ENCODE data around the gene CLDN15. TPM values are rescaled to one million over a fixed set of nuclear protein-coding genes. Genes with fewer than 3 reads are reported as not detected.
"Not testable (repeated sequence)": the region's sequence is repeated elsewhere in the genome, so short reads cannot be mapped to it uniquely, and the experiment has no call there.

Gene CLDN15
- total RNA-seq, 1 donor from 2014 or later: 18.2 TPM

DNA sequence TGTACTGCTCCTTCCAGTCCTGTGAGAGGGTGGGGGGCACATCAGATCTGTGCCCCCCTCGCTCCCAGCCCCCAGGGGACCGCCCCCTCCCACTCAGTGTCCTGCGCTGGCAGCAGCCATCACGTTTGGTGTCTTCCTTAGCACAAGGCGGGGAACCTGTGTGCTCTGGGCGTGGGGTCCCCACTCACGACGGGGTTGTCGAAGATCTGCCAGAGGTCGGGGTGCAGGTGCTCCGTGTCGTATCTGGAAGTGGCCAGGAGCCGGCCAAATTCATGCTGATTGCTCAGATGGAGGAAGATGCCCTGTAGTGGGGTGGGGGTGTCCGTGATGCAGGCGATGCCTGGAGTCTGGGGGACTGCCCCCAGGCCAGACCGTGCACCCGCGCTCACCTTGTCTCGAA is 27.5 kb downstream of the CLDN15 start:
- intact Hi-C loops (cut with micrococcal nuclease): no loop called here
- Mint-ChIP-seq H3K4me3 (ENCODE audit: low read depth) (no peak overlapping the region), H3K27me3 (ENCODE audit: low read depth) (no peaks in the 10 kb centered on the region), H3K9me3 (no peaks in the 10 kb centered on the region), H3K27ac (no peak overlapping the region), H3K36me3 (ENCODE audit: low read depth) (peaks cover 25% of the 10 kb centered on the region), H3K4me1 (ENCODE audit: low read depth) (peaks cover 1% of the 10 kb centered on the region)
- no peak for DNase-seq (ENCODE audit: low spot score)

DNA sequence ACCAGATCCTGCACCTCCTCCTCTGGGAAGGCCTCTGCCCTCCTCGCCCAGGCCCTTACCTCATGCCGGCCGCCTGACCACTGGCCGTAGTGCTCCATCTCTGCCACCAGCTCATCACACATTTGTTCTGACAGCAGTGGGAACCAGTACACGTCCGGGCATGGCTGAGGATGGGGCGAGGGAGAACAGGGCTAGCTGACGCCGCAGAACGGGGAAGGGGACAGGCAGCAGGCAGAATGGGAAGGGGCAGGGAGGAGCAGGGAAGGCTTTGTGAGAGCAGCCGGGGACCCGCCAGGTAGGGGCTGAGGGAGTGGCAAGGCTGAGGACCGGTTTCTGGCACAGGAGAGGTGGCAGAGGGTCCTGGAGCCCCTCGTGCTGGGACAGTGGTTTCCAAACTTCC is 28.8 kb downstream of the CLDN15 start:
- Mint-ChIP-seq H3K27ac (no peak overlapping the region), H3K4me3 (ENCODE audit: low read depth) (no peak overlapping the region), H3K36me3 (ENCODE audit: low read depth) (peaks cover 20% of the 10 kb centered on the region), H3K9me3 (no peaks in the 10 kb centered on the region), H3K27me3 (ENCODE audit: low read depth) (peaks cover 3% of the 10 kb centered on the region), H3K4me1 (ENCODE audit: low read depth) (peaks cover 4% of the 10 kb centered on the region)
- intact Hi-C loops (cut with micrococcal nuclease): no loop called here
- DNase-seq (ENCODE audit: low spot score): no peak

DNA sequence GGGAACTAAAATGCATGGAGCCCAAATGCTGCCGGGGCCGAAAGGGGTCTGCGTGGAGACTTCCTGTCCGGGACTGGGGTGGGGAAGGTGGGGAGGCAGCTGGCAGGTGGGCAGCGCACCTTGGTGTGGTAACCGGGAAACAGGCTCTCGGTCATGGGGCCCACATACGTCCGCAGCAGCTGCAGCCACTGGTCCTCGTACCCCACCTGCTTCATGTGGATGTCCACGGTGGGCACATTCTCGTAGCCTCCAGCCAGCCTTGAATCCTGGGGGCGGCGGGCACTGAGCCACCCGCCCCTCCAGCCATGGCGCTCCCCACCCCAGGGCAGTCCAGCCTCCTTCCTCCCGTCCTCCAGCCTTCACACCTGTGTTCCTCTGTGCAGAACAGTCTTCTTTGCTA is 30.1 kb downstream of the CLDN15 start:
- intact Hi-C loops (cut with micrococcal nuclease): no loop called here
- H3K4me1 Mint-ChIP-seq (ENCODE audit: low read depth): peaks cover 5% of the 10 kb centered on the region
- no peak overlapping the region for H3K4me3 Mint-ChIP-seq (ENCODE audit: low read depth)
- peaks cover 20% of the 10 kb centered on the region for H3K36me3 Mint-ChIP-seq (ENCODE audit: low read depth)
- no peaks in the 10 kb centered on the region for H3K9me3 Mint-ChIP-seq
- no peak for DNase-seq (ENCODE audit: low spot score)
- peaks cover 12% of the 10 kb centered on the region for H3K27me3 Mint-ChIP-seq (ENCODE audit: low read depth)
- no peak overlapping the region for H3K27ac Mint-ChIP-seq

DNA sequence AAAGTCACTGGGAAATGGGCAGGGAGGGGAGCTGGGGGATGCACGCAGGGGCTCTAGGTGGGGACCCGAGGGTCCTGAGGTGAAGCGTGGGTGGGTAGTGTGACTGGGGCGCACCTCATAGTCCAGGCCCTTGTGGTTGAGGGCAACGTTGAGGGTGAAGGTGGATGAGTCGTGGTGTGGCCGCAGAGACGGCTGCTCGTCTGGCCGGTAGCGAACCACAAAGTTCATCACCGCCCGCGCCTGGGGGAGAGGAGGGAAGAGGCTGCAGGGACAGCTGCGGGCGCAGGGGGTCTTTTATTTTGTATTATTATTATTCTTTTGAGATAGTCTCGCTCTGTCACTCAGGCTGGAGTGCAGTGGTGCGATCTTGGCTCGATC is 30.9 kb downstream of the CLDN15 start:
- Mint-ChIP-seq H3K4me1 (ENCODE audit: low read depth) (peaks cover 5% of the 10 kb centered on the region), H3K9me3 (no peaks in the 10 kb centered on the region), H3K27ac (no peak overlapping the region), H3K27me3 (ENCODE audit: low read depth) (peaks cover 14% of the 10 kb centered on the region), H3K36me3 (ENCODE audit: low read depth) (peaks cover 20% of the 10 kb centered on the region), H3K4me3 (ENCODE audit: low read depth) (no peak overlapping the region)
- intact Hi-C loops (cut with micrococcal nuclease): no loop called here
- DNase-seq (ENCODE audit: low spot score): no peak

DNA sequence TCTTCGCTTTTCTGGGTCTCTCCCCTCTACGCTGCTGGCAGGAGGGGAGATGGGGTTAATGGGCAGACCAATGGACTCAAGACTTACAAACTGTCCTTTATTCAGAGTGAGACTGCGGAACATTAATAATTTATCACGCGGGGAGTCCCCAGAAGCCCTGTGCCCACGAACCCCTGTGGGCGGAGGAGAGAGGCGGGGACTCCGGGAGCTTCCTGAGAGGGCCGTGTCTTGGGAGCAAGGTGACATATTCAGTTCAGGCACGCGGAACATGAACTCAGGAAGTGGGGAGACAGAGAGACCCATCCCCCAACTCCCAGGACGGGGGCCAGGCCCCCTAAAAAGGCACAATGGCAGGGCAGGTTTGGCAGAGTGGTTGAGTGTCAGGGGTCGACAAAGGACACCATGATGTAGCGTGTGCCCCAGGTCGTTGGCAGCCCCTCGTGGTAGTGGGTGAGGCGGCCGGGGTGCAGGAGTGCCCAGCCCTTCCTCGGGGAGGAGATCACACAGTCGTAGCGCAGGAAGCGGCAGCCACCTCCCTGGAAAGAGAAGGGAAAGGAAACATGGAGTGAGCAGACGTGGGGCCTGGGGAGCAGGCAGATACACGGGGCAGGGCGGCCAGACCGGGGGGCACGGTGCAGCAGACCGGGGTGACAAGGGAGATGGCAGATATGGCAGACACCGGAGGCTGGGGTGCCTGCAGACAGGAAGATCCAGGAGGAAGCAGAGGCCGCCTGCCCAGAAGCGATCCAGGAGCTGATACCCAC is 31.5 kb downstream of the CLDN15 start:
- Mint-ChIP-seq H3K4me1 (ENCODE audit: low read depth) (peaks cover 5% of the 10 kb centered on the region), H3K27me3 (ENCODE audit: low read depth) (peaks cover 19% of the 10 kb centered on the region), H3K4me3 (ENCODE audit: low read depth) (no peak overlapping the region), H3K36me3 (ENCODE audit: low read depth) (peaks cover 20% of the 10 kb centered on the region), H3K27ac (no peak overlapping the region), H3K9me3 (no peaks in the 10 kb centered on the region)
- no peak for DNase-seq (ENCODE audit: low spot score)
- intact Hi-C loops (cut with micrococcal nuclease): no loop called here

DNA sequence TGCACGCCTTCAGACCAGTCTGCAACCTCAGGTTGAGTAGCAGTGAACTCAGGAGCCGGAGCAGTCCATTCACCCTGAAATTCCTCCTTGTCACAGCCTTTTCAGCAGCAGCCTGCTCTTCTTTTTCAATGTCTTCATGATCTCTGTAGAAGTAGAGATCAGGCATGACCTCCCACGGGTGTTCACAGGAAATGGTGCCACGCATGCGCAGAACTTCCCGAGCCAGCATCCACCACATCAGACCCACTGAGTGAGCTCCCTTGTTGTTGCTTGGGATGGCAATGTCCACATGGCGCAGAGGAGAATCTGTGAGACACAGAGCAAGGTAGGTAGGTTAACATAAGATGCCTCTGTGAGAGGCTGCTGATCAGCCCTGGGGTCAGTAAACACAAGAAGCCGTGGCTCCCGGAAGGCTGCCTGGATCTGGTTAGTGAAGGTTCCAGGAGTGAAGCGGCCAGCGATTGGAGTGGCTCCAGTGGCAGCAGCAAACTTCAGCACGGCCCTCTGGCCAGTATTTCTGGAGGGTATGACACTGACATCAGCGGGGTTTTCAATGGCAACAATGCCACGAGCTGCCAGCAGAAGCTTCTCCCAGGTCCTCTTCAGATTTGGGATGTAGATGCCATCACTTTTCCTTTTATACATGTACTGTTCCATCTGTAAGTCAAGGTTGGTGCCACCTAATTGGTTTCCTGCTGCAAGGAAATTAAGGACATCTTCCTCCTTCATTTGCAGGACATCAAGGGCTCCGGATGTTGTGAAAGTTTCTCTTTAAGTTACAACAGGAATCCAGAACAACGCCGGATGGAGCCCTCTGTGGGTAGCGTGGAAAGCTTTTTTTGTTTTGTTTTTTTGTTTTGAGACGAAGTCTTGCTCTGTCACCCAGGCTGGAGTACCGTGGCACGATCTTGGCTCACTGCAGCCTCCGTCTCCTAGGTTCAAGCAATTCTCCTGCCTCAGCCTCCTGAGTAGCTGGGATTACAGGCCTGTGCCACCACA is 33.6 kb downstream of the CLDN15 start:
- intact Hi-C loops (cut with micrococcal nuclease); H3K9me3 Mint-ChIP-seq: not testable (repeated sequence)
- peaks cover 17% of the 10 kb centered on the region for H3K36me3 Mint-ChIP-seq (ENCODE audit: low read depth)

DNA sequence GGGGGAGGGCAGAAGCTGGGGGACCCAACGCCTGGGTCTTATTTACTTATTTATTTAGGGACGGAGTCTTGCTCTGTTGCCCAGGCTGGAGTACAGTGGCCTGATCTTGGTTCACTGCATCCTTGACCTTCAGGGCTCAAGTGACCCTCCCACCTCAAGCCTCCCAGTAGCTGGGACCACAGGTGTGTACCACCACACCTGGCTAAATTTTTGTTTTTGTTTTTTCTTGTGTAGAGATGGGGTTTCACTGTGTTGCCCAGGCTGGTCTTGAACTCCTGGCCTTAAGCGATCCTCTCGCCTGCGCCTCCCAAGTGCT is 35.0 kb downstream of the CLDN15 start:
- peaks cover 31% of the 10 kb centered on the region for H3K27me3 Mint-ChIP-seq (ENCODE audit: low read depth)
- no peak for DNase-seq (ENCODE audit: low spot score)
- H3K27ac Mint-ChIP-seq: no peak overlapping the region
- intact Hi-C loops (cut with micrococcal nuclease): no loop called here
- no peaks in the 10 kb centered on the region for H3K9me3 Mint-ChIP-seq
- H3K36me3 Mint-ChIP-seq (ENCODE audit: low read depth): peaks cover 12% of the 10 kb centered on the region
- no peak overlapping the region for H3K4me3 Mint-ChIP-seq (ENCODE audit: low read depth)
- peaks cover 9% of the 10 kb centered on the region for H3K4me1 Mint-ChIP-seq (ENCODE audit: low read depth)

More for the DNA sequence above, 33.6 kb downstream of the CLDN15 start:
- Mint-ChIP-seq H3K27me3 (ENCODE audit: low read depth) (peaks cover 31% of the 10 kb centered on the region), H3K4me3 (ENCODE audit: low read depth) (peak overlapping the region; percentile 69), H3K27ac (peak overlapping the region; percentile 82)
- not testable (repeated sequence) for H3K4me1 Mint-ChIP-seq (ENCODE audit: low read depth); DNase-seq (ENCODE audit: low spot score)

DNA sequence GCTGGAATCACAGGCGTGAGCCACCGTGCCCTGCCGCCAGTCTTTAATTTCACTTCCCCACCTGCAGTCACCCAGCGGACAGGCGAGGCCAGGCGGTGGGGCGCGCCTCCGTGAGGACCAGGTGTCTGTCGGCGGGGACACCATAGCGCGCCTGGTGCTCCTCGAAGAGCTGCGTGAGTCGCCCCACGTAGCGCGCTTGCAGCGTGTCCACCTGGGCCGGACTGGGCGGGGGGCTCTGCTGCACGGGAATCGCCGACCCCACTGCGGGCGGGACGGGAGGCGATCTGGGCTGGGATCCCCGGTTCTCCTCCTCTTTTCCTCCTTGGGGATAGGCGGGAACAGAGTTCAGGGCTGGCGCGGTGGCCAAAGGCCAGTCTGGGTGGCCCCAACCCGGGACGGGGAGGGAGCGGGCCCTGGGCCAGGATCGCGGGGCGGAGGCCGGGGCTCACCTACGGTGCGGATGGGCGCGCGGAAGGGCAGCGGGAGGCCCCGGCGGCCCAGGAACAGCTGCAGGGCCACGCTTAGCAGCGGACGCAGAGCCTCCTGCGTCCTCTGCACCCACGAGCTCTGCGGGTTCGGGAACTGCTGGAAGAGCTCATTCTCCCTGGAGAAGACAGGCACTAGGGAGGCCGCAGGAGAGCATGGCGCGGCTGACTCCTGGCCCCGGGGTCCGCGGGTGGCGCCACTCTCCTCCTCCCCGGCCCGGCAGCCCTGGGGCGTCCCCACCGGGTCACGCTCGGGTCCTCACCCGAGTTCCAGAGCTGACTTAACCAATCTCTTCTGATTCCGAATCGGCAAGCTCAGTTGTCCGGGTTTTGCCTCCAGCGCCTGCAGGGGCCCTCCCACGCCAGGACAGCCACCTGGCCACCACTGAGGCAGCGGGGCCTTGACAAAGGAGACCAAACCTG is 35.7 kb downstream of the CLDN15 start:
- no peaks in the 10 kb centered on the region for H3K9me3 Mint-ChIP-seq
- H3K36me3 Mint-ChIP-seq (ENCODE audit: low read depth): peaks cover 12% of the 10 kb centered on the region
- H3K27ac Mint-ChIP-seq: no peak overlapping the region
- DNase-seq (ENCODE audit: low spot score): no peak
- intact Hi-C loops (cut with micrococcal nuclease): no loop called here
- no peak overlapping the region for H3K4me3 Mint-ChIP-seq (ENCODE audit: low read depth)
- peaks cover 9% of the 10 kb centered on the region for H3K4me1 Mint-ChIP-seq (ENCODE audit: low read depth)
- H3K27me3 Mint-ChIP-seq (ENCODE audit: low read depth): peaks cover 31% of the 10 kb centered on the region

DNA sequence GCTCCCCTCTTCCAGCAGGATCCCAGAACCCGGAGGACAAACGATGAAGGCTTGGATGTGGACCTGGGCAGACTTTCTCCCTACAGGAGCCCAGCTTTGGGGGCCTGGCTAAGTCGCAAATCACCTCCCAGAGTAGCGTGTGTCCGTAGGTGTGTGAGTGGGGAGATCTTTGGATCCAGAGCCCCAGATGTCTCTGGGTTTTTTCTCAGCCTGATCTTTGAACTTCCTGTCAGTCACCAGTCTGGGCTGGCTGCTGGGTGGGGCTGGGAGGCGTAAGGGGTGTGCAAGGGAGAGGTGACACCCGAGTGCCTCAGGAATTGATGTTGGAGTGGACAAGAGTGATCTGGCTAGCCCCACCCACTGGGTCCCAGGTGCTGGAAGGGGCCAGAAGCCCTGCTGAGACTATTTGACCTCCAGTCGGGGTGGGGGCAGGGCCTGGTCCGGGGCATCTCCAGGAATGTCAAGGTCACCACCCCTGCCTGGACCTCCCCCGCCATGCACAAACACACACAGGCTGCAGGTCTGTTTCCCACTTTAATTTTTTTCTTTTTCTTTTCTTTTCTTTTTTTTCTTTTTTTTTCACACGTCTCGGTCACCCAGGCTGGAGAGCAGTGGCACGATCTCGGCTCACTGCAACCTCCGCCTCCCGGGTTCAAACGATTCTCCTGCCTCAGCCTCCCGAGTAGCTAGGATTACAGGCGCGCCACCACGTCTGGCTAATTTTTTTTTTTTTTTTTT is 36.6 kb downstream of the CLDN15 start, which contains the start of gene MOGAT3:
Gene MOGAT3 (minus strand): TSS at position 175 of the 738 bp plus-strand sequence. CDS start 182 bp downstream, outside the sequence.
- H3K27ac Mint-ChIP-seq: no peak within 1 kb of the TSS
- H3K4me3 Mint-ChIP-seq (ENCODE audit: low read depth): no peak within 1 kb of the TSS

DNA sequence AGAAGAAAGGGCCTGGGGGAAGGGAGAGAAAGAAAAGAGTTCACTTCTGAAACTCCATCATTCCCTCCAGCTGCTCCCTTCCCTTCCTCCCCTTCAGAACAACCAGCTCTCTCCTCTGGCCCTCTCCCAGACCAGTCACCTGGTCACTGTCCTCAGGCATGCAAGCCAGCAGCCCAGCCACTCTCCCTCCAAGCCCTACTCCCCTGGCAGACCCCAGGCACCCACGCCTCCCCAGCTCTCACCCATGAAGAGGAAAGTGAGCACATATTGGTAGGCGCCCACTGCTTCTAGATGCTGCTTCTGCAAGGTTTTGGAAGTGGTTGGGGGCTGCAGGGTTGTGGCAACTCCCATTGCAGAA is 37.1 kb downstream of the CLDN15 start:
- no peak for DNase-seq (ENCODE audit: low spot score)
- Mint-ChIP-seq H3K4me1 (ENCODE audit: low read depth) (peaks cover 8% of the 10 kb centered on the region), H3K9me3 (no peaks in the 10 kb centered on the region), H3K36me3 (ENCODE audit: low read depth) (no peaks in the 10 kb centered on the region), H3K27ac (no peak overlapping the region), H3K4me3 (ENCODE audit: low read depth) (no peak overlapping the region), H3K27me3 (ENCODE audit: low read depth) (peaks cover 31% of the 10 kb centered on the region)
- intact Hi-C loops (cut with micrococcal nuclease): no loop called here

More for the DNA sequence above, 36.6 kb downstream of the CLDN15 start, which contains the start of gene MOGAT3:
- Mint-ChIP-seq H3K4me1 (ENCODE audit: low read depth) (peaks cover 9% of the 10 kb centered on the region), H3K36me3 (ENCODE audit: low read depth) (peaks cover 4% of the 10 kb centered on the region), H3K27me3 (ENCODE audit: low read depth) (peaks cover 31% of the 10 kb centered on the region), H3K9me3 (no peaks in the 10 kb centered on the region)
- intact Hi-C loops (cut with micrococcal nuclease): no loop called here
- no peak for DNase-seq (ENCODE audit: low spot score)

DNA sequence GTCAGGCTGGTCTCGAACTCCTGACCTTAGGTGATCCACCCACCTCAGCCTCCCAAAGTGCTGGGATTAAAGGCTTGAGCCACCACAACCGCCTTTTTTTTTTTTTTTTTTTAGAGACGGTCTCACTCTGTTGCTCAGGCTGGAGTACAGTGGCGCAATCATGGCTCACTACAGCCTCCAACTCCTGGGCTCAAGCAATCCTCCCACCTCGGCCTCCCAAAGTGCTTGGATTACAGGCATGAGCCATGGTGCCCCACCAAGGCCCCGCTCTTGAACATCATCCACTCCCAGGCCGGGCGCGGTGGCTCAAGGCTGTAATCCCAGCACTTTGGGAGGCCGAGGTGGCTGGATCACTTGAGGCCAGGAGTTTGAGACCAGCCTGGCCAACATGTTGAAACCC is 38.1 kb downstream of the CLDN15 start:
- DNase-seq (ENCODE audit: low spot score); H3K27ac Mint-ChIP-seq; intact Hi-C loops (cut with micrococcal nuclease); H3K4me1 Mint-ChIP-seq (ENCODE audit: low read depth); H3K9me3 Mint-ChIP-seq; H3K36me3 Mint-ChIP-seq (ENCODE audit: low read depth); H3K4me3 Mint-ChIP-seq (ENCODE audit: low read depth): not testable (repeated sequence)
- H3K27me3 Mint-ChIP-seq (ENCODE audit: low read depth): peaks cover 33% of the 10 kb centered on the region

DNA sequence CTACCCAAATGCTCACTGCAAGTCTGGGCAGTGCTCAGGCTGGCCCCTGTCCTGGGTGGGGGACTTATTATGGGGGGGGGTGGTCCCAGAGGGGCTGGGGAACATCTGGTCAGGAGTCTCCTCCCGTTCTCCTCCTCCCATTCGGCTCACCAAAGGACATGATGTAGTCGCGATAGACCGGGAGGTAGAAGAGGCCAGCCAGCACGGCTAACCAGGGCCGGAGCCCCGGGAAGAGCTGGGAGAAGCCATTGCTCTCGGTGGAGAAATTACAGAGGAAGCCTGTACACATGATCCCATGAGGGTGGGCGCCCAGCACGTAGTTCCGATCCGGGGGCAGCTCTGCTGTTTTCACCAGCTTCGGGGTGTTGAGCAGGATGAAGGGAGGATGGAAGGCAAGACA is 39.1 kb downstream of the CLDN15 start:
- no peaks in the 10 kb centered on the region for H3K9me3 Mint-ChIP-seq
- no peak for DNase-seq (ENCODE audit: low spot score)
- H3K4me1 Mint-ChIP-seq (ENCODE audit: low read depth): peaks cover 4% of the 10 kb centered on the region
- no peak overlapping the region for H3K27ac Mint-ChIP-seq
- intact Hi-C loops (cut with micrococcal nuclease): no loop called here
- no peaks in the 10 kb centered on the region for H3K36me3 Mint-ChIP-seq (ENCODE audit: low read depth)
- H3K4me3 Mint-ChIP-seq (ENCODE audit: low read depth): no peak overlapping the region
- peaks cover 30% of the 10 kb centered on the region for H3K27me3 Mint-ChIP-seq (ENCODE audit: low read depth)
